PC-3 (cell line): ENCODE results near the gene MYCT1.

Source experiments
- CTCF ChIP-seq: fragments of 300-600 bp; sonication (generic); conservative IDR thresholded peaks from 2 replicates; pipeline ENCODE4 v1.5.1; 2017; ENCODE audit warnings: antibody characterized with exemption, low read depth, mild to moderate bottlenecking, low read length
- EZH2 ChIP-seq: fragments of 300-600 bp; sonication (generic); IDR thresholded peaks from one replicate; pipeline ENCODE4 v1.6.1; 2017; ENCODE audit warnings: antibody characterized with exemption, mild to moderate bottlenecking, low read length; ENCODE audit not compliant: unreplicated experiment
- EZH2phosphoT487 ChIP-seq: fragments of 300-600 bp; sonication (generic); IDR thresholded peaks from 2 replicates; pipeline ENCODE4 v1.6.1; 2018; ENCODE audit warnings: mild to moderate bottlenecking, antibody characterized with exemption, low read length, borderline replicate concordance

- TF ChIP-seq CTCF, result no peak
- no peak for TF ChIP-seq EZH2
- TF ChIP-seq EZH2phosphoT487, result no peak
Observed at GRCh38 chr6:152682141-152682540, 15.6 kb upstream of the MYCT1 start.
